Upper lobe of left lung (tissue), 4 donors: ENCODE data around the gene KCNT1.

ENCODE experiments used
- CTCF ChIP-seq, 6 experiments: fragments of 450-650 bp in 4 of 6; fragments of 200-600 bp in 2 of 6; sonication (generic) in 2 of 6; IDR thresholded peaks; one replicate each; pipeline ENCODE4 v1.5.1; 2016 to 2019; ENCODE audit warnings: antibody characterized with exemption in 6 of 6
- POLR2A ChIP-seq, 4 donors: fragments of 450-650 bp; IDR thresholded peaks; one replicate each; pipeline ENCODE4 v1.5.1; 2016 to 2017; ENCODE audit warnings: antibody characterized with exemption in 4 of 4, mild to moderate bottlenecking in 2 of 4

GRCh38 chr9:135695642-135696041 lies 6.3 kb upstream of the KCNT1 start:
- no peak for TF ChIP-seq CTCF (IDR thresholded peaks at IDR 0.05)
- no peak for TF ChIP-seq POLR2A (IDR thresholded peaks at IDR 0.05)
